ENCODE measurements around the gene FAM170B. TPM values are rescaled to one million over a fixed set of nuclear protein-coding genes. Genes with fewer than 3 reads are reported as not detected.

FAM170B gene
- total RNA-seq, 1 experiment from 2014 or later: not detected

DNA sequence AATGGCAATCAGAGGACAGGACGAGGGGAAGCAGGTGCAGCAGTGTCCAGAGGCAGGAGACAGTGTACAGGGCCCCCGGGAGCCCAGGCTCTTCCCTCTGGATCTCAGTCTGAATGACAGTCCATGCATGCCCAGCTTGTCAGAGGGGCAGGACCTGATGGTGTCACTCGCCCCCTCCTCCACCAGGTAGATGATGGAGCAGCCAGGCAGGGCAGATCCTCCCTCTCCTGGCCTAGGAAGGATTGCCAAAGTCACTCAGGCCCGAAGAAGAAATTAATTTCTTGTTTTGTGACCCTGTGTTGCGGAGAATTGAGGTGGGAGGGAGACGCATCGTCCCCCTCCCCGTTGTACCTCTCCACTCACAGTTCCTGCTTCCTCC lies 22.5 kb downstream of the FAM170B start:
- no peak for DNase-seq (ENCODE audit: low spot score)
- in situ Hi-C loops (cut with HindIII; ENCODE audit: low sequenced_read_pairs): no loop called here

GRCh38 chr10:49110684-49111319 lies 23.0 kb downstream of the FAM170B start:
- in situ Hi-C loops (cut with HindIII; ENCODE audit: low sequenced_read_pairs): no loop called here
- DNase-seq (ENCODE audit: low spot score): no peak

- no peak for DNase-seq (ENCODE audit: low spot score)
- in situ Hi-C loops (cut with HindIII; ENCODE audit: low sequenced_read_pairs): no loop called here
These were observed 24.0 kb downstream of the FAM170B start for GRCh38 chr10:49109669-49110340.

DNA sequence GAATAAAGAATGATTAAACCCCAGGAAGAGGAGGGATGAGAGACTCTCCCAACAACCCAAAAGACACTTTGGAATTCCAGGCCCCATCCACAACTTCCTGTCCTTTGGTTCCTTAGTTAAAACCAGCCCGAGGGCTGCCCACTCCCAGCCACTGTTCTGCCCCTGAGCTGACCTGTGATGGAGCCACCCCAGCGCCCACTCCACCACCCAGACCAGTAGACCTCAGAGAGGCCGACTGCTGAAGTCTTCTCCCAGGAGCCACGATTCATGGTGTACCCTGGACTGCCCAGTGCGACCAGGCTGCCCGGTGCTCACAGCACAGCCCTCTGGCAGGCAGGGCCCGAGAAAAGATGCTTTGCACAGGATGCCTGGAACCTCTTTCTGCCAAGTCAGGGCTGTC lies 25.2 kb downstream of the FAM170B start:
- DNase-seq (ENCODE audit: low spot score): no peak
- in situ Hi-C loops (cut with HindIII; ENCODE audit: low sequenced_read_pairs): no loop called here

DNA sequence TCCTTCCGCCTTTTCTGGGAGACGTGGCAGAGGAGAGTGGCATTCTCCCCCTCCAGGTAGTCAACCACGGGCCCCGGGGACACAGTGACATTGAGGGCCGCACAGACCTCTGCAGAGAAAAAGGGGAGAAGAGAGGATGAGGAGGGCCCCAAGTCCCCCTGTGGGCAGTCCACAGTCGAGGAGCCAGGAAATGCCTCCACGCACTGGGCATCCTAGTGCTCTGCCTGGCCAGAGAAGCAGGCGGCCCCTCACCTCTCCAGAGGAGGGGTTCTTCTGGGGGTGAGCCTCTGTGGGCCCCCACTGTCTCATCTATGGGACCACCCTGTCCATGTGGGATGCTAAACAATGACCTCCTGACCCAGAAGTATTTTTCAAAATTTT lies 25.9 kb downstream of the FAM170B start:
- in situ Hi-C loops (cut with HindIII; ENCODE audit: low sequenced_read_pairs): no loop called here
- DNase-seq (ENCODE audit: low spot score): no peak

- no peak for DNase-seq (ENCODE audit: low spot score)
- in situ Hi-C loops (cut with HindIII; ENCODE audit: low sequenced_read_pairs): no loop called here
These were observed 26.5 kb downstream of the FAM170B start for GRCh38 chr10:49107111-49107886.

GRCh38 chr10:49106451-49106850 lies 27.4 kb downstream of the FAM170B start:
- peak; percentile 77 for DNase-seq (ENCODE audit: low spot score)
- in situ Hi-C loops (cut with HindIII; ENCODE audit: low sequenced_read_pairs): no loop called here

GRCh38 chr10:49105076-49105475 lies 28.7 kb downstream of the FAM170B start:
- in situ Hi-C loops (cut with HindIII; ENCODE audit: low sequenced_read_pairs): no loop called here
- DNase-seq (ENCODE audit: low spot score): no peak

GRCh38 chr10:49104323-49104722 lies 29.5 kb downstream of the FAM170B start:
- DNase-seq (ENCODE audit: low spot score): no peak
- in situ Hi-C loops (cut with HindIII; ENCODE audit: low sequenced_read_pairs): no loop called here

GRCh38 chr10:49103761-49104160 lies 30.1 kb downstream of the FAM170B start:
- no peak for DNase-seq (ENCODE audit: low spot score)
- in situ Hi-C loops (cut with HindIII; ENCODE audit: low sequenced_read_pairs): no loop called here

GRCh38 chr10:49099046-49099445 lies 34.8 kb downstream of the FAM170B start:
- DNase-seq (ENCODE audit: low spot score): no peak
- in situ Hi-C loops (cut with HindIII; ENCODE audit: low sequenced_read_pairs): no loop called here

GRCh38 chr10:49096890-49097445 lies 36.9 kb downstream of the FAM170B start:
- DNase-seq (ENCODE audit: low spot score): no peak
- in situ Hi-C loops (cut with HindIII; ENCODE audit: low sequenced_read_pairs): no loop called here

DNA sequence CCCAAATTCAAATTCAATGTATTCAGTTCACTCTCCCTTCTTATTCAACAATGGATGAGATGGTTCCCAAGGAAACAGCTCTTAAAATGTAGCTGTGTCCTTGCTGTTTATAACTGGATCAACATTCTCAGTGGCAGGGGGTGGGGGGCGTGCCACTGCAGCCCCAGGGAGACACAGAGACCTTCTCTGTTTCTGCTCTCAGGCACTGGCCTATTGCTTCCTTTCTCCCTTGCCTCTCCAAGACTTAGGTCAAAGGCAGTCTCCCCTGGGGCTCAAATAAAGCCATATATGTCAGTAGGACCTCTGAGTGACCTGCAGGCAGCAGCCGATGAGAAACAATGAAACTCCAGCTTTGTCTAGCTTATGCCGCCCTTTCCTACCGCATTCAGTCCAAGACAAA lies 39.2 kb downstream of the FAM170B start:
- in situ Hi-C loops (cut with HindIII; ENCODE audit: low sequenced_read_pairs): no loop called here
- DNase-seq (ENCODE audit: low spot score): no peak

DNA sequence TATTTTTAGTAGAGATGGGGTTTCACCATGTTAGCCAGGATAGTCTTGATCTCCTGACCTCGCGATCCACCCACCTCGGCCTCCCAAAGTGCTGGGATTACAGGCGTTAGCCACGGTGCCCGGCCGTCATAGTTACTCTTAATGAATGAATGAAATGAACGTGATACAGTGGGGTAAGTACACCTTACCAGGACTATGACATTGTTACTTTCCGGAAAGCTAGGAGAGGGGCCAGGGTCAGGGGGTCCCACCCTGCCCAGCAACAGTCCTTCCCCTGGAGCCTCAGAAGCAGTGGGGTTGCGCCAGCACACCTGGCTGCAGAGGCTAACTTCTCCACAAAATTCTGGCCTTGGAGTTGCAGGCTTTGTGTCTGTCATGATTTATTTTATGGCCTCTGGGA lies 39.9 kb downstream of the FAM170B start:
- no peak for DNase-seq (ENCODE audit: low spot score)
- in situ Hi-C loops (cut with HindIII; ENCODE audit: low sequenced_read_pairs): no loop called here

GRCh38 chr10:49092477-49092876 lies 41.3 kb downstream of the FAM170B start:
- in situ Hi-C loops (cut with HindIII; ENCODE audit: low sequenced_read_pairs): no loop called here

DNA sequence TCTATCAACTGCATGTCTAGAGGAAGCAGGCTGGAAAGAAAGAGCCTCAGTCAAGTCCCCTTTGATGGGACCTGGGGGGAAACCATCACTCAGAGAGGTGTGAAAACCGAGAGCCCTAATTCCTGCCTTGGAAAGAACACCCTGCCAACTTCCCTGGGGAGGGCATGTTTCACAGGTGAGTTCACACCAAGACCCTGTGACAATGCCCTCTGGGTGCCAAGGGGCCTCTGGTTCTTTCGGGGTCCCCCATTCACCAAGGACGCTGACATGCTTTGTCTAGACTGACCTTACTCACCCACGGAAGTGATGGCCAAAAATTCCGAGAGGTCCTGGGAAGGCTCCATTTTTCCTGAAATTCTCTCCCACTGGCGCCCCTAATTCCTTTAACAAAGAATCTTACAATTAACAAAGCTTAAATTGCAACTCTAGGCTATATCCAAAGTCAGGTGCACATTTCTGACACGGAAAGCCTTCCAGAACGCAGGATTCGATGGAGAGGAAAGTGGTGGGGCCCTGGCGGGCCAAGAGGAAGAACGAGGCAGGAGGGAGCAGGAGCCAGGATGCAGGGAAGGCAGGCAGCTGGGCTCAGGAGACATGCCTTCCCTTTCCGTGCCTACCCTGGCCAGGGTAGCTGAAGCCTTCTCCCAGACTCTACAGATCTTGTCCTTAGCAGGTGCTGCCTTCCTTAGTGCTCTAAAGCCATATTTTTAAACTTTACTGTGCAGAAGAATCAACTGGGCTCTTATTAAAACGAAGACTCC lies 42.2 kb downstream of the FAM170B start:
- in situ Hi-C loops (cut with HindIII; ENCODE audit: low sequenced_read_pairs): no loop called here
- DNase-seq (ENCODE audit: low spot score): no peak

More at GRCh38 chr10:49092477-49092876, 41.3 kb downstream of the FAM170B start:
- no peak for DNase-seq (ENCODE audit: low spot score)

- DNase-seq (ENCODE audit: low spot score): no peak
- in situ Hi-C loops (cut with HindIII; ENCODE audit: low sequenced_read_pairs): no loop called here
These were observed 43.0 kb downstream of the FAM170B start for GRCh38 chr10:49090696-49091380.

GRCh38 chr10:49090189-49090575 lies 43.6 kb downstream of the FAM170B start:
- DNase-seq (ENCODE audit: low spot score): no peak
- in situ Hi-C loops (cut with HindIII; ENCODE audit: low sequenced_read_pairs): no loop called here

Measured in G401 (cell line).